ENCODE data around the gene MAP2. TPM values are rescaled to one million over a fixed set of nuclear protein-coding genes. Genes with fewer than 3 reads are reported as not detected.

Gene MAP2
- total and polyA plus RNA-seq, 2 of the 8 experiments (the other 6 are each of a cell fraction or from before 2014, with no cell fraction given): 5.9 to 9.4 TPM

GRCh38 chr2:209511637-209512036, 87.8 kb downstream of the MAP2 start (continued):
- TF ChIP-seq CHD7 (IDR thresholded peaks at IDR 0.05; ENCODE audit: insufficient replicate concordance, low read length): no peak
- TF ChIP-seq KDM5A (IDR thresholded peaks at IDR 0.05; ENCODE audit: low read length): no peak
- TF ChIP-seq JUN (IDR thresholded peaks at IDR 0.05; ENCODE audit: low read depth, low read length): no peak
- TF ChIP-seq NANOG (IDR thresholded peaks at IDR 0.05; ENCODE audit: insufficient read depth, low read depth, low read length, poor library complexity, severe bottlenecking): no peak
- TF ChIP-seq E2F6 (IDR thresholded peaks at IDR 0.05): no peak
- TF ChIP-seq USF2 (IDR thresholded peaks at IDR 0.05; ENCODE audit: low read length): no peak

Data from H1 (cell line).